GM18507 (cell line): ENCODE measurements around the gene JMJD1C.

ENCODE experiments used
- DNase-seq: peaks from one replicate; pipeline ENCODE4 v3.0.0; 2011; ENCODE audit warnings: low read depth; ENCODE audit not compliant: insufficient read length; ENCODE audit errors: extremely low spot score
- FAIRE-seq: peaks from 2 replicates; lab custom pipeline; 2011; peaks lifted over from hg19 to GRCh38; lab: Jason Lieb, UNC

Gene JMJD1C

DNA sequence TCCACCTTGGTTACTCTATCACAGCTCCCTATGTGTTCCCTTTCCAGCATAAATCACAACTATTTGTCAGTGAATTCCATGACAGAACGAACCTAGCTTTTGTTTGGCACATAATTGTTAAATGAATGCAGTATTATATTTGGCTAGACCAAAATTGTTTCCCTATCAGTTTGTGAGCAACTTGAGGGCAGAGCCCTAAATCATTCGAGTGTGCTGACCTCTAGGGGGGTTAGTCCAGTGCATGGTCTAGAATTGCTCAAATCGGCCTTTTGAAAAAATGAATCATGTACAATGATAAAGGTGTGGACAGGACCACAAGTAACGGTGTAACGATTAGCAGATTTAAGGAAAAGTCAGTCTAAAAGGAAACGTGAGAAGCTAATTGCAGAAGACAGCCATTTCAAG is 333.1 kb downstream of the JMJD1C start:
- DNase-seq (no peak), FAIRE-seq (no peak)

DNA sequence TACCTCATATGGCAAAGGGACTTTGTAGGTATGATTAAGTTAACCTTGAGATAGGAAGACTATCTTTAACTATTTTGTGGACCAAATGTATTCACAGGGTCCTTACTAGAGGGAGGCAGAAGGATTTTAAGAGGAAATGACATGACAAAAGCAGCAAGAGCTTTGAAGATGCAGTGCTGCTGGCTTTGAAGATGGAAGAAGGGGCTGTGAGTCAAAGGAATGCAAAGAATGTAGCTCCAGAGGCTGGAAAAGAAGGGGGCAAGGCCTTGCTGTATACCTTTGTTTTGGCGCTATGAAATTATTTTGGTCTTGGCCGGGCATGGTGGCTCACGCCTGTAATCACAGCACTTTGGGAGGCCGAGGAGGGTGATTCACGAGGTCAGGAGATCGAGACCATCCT is 335.9 kb downstream of the JMJD1C start:
- FAIRE-seq (no peak), DNase-seq (no peak)

DNA sequence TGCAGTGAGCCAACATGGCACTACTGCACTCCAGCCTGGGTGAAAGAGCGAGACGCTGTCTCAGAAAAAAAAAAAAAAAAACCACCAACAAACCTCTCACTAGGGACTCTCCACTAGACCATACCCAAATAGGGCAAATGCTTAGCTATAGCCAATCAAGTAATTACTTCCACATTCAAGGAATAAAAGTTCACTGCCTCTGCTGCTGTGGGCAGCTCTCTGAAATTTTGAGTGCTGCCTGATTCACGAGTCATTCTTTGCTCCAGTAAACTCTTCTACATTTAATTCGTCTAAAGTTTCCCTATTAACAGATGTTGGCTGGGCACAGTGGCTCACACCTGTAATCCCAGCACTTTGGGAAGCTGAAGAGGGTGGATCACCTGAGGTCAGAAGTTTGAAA is 337.3 kb downstream of the JMJD1C start:
- FAIRE-seq, result no peak

DNA sequence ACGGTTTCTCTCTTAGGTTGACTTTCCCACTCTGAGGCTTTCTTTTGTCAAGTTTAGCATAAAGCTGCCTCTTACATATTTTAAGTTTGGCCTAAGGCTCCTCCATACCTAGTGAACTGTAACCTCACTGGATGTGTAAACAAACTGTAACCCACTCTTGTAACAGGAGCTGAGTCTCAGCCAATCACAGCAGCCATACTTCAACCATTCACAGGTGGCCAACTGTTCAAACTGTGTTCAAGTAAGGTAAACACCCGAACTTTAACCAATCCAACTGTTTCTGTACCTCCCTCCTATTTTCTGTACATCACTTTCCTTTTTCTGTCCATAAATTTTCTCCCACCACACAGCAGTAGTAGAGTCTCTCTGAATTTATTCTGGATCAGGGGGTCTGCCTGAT is 340.3 kb downstream of the JMJD1C start:
- DNase-seq, result no peak
- FAIRE-seq, result no peak

More for the DNA sequence above, 337.3 kb downstream of the JMJD1C start:
- DNase-seq, result no peak

DNA sequence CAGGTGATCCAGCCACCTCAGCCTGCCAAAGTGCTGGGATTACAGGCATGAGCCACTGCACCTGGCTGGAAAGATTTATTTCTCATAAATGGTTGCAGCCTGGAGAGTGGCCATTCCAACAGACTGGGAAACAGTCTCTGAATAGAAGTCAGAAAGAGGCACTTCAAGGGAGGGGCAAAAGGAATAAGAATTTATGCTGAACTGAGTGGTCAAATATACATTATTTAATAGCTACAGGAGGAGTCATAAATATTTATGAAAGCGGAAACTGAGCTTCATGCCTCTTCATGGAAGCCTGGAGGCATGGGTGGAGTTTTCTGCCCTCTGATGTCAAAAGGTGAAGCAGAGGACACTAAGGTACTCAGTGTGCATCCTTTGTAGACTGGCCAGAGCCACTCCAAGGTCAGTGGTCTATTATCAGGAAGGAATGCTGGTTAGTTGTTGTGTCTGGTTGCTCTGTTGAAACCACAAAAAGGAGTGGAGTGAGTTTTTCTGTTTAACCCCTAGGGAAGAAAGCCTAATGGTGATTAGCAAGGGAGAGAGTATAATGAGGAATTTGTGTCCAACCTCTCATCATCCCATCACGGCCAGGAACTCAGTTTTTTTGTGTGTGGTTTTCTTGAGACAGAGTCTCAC is 341.9 kb downstream of the JMJD1C start:
- DNase-seq (no peak), FAIRE-seq (no peak)

DNA sequence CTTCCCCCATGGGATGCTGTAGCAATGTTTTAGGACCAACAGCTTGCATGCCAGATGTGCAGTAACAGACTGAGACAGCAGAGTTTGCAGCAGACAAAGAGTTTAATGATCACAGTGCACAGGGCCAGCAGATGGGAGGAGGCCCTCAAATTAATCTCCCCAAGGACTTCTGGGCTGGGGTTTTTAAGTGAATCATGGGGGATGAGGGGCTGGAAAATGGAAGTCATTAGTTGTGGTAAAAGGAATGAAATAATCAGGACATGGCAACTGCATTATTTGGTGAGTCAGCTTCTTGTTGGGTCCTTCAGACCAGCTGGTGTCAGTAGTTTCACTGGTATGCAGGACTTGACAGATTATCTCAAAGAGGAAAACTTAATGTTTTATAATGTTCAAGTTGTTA is 345.2 kb downstream of the JMJD1C start:
- DNase-seq (no peak), FAIRE-seq (no peak)

DNA sequence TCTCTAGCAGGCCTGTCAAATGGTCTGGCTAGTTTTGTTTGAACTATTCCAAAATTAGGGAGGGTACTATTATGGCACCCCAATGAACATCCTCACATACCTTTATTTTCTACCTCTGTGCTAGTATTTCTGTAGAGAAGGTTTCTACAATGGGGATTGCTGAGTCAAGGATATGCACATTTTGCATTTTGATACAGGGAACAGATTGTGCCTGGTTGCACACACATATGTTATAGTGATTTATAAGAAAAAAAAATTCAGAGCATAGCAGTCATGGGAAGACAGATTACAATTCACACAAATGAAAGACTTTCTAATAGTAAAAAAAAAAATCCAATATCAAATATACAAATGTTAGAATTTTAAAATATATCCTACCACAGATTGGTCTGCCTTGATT is 346.7 kb downstream of the JMJD1C start:
- DNase-seq (no peak), FAIRE-seq (no peak)
